GM21526 (cell line): Measurements from ENCODE around the gene ANKK1.

Experiments
- ATAC-seq: cut with Tn5 transposase; IDR thresholded peaks from one replicate; pipeline ENCODE4 v1.9.1; 2021; ENCODE audit warnings: moderate library complexity; ENCODE audit not compliant: unreplicated experiment, low FRiP score

The ANKK1 gene

DNA sequence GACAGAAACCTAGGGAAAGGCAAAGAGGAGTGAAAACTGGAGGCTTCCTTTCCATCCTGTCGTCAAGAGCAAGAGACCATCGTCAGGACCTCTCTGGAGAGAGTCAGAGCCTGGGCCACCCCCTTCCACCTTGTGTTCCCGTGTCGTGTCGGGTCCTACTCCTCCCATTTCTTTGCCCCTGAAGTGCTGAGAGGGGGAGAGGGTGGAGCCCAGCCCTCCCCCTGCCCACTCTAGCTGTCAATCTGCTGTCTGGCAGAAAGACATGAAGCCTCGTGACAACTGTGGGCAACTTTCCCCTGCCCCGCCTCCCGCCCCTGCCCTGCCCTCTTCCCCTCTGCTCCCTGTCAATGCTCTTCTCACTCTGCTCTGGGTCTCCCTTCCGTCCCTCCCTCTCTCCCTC, 20.6 kb downstream of the ANKK1 start:
- no peak for ATAC-seq

DNA sequence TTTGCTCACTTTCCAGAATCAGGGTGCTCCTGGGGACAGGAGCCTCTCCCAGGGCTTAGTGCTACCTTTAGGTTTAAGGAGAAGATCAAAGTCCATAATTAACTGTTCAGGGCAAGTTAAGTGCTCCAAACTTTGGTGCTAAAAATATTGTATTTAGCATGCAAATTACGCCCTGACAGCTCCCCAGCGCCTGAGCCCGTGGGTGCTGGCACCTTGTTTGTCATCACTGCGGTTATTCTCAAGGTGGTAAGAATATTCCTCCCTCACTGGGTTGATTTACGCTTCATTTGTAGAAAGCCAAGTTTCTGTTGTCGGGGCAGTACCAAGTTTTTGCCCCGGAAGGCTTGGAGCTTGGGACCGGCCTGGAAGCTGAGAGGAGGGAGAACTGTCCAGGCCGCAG, 21.3 kb downstream of the ANKK1 start:
- ATAC-seq: no peak

DNA sequence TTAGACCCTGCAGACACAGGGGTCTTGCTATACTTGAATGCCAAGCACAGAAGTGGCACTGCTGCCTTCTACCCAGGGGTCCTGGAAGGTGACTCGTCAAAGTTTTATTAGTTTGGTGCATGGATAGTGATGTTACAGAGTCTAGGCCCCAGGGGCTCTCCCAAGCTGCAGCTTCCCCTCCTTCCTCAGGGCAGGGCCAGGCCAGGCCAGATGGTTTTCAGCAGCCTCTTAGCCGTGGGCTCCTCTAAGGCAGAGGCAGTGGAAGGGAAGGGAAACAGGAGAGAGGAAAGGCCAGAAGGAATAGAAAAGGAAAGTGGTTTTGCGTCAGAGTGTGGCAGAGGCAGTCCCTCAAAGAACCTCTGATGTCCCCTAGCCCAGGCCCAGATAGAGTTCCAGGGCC, 21.9 kb downstream of the ANKK1 start:
- no peak for ATAC-seq

DNA sequence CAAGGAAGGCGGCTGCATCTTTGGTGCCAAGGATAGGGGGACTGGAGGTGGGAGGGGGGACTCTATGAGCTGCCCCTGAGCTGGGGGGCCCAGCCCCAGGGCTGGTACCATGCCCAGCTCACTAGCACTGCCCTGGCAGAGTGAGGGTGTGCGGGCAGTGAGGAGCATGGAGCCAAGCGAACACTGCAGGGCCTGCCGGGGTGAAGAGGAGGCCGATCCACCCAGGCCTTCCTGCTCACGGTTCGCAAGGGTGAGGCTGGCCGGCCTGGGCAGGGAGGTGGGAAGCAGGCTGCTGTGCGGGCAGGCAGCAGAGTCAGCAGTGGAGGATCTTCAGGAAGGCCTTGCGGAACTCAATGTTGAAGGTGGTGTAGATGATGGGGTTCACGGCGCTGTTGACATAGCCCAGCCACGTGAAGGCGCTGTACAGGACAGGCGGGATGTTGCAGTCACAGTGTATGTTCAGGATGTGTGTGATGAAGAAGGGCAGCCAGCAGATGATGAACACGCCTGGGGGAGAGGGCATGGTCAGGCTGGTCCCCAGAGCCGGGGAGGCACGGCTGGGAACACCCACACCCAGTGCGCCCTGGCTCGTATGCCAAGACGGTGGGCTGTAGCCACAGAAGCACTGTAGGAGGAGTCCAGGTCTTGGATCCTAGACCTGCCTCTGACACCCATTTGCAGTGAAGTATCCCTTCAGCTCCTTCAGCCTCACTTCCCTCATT, 23.0 kb downstream of the ANKK1 start:
- no peak for ATAC-seq

DNA sequence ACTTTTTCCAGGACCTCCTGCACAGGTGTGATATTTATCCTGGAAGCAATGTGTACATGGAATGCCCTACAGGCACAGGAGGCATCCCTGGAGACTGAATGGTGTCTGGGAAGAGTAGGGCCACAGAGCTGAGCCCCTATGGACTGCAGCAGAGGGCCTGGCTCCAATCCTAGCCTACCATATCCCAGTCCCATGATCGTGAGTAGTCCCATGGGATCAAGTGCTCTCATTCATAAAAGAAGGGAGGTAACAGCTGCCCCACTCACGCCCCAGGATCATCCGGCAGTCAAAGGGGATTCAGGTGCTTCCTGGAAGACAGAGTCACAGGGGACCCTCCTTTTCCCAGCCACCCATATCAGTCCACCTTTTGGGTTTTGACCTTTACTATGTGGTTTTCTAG, 24.0 kb downstream of the ANKK1 start:
- no peak for ATAC-seq

DNA sequence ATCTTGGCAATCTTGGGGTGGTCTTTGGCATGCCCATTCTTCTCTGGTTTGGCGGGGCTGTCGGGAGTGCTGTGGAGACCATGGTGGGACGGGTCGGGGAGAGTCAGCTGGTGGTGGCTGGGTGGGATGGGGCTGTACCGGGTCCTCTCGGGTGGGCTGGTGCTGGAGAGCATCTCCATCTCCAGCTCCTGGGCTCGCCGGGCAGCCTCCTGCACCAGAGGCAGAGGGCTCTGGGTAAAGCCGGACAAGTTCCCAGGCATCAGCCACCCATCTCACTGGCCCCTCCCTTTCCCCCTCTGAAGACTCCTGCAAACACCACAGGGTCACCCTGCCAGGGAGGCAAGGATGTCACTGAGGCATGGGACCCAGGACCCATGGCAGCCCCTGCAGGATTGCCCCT, 25.1 kb downstream of the ANKK1 start:
- ATAC-seq: no peak

DNA sequence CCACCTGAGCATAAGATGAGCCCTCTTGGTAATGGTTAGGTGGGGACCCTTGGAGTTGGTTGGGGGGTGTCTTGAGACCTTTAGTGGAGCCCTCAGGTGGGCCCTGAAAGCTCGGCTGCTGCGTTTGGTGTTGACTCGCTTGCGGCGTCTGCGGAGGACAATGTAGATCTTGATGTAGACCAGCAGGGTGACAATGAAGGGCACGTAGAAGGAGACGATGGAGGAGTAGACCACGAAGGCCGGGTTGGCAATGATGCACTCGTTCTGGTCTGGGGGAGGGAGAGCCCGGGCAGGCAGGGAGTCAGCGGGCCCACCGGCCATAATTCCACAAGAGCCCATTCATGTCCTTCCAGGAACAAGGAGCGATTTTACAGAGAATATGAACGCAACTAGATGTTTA, 27.8 kb downstream of the ANKK1 start:
- no peak for ATAC-seq

DNA sequence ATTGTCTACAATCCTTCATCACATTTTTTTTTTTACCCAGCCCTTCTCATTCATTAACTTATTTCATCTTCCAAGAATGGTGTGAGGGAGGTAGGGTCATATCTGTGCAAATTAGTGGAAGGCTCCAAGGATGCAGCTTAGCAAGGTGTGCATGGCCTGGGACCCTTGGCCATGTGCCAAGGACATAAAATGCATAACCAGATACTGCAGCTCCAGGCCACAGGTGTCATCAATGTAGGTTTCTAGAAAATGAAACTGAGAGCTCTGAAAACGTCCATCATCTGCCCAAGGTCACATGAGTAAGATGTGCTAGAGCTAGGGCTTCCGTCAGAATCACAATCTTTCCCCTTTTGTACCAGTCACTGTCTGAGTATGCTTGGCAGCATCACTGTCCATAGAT, 29.8 kb downstream of the ANKK1 start:
- ATAC-seq: peak; percentile 90

DNA sequence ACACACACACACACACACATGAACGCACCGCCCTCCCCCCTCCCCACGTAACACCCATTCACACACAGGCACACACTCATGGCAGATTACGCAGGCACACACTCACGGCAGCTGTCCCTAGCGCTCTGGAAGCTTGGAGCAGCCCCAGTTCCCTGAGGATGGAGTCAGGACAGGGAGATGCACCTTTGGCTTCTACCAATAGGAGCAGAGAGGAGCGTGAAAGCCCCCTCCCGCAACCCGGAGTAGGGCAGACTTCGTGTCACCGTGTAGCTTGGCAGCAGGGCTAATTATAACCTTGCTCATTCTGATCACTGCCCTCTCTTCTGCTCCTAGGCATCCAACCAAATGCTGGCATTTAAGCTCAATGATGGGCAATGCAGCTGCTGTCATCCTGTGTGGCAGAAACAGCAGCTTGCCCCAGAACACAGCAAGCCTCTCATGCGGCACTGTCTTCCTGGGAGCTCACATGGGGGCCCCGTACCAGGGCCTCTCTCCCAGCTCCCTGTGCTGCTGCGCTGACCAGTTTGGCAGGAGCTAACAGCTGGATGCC, 31.9 kb downstream of the ANKK1 start:
- ATAC-seq: no peak

DNA sequence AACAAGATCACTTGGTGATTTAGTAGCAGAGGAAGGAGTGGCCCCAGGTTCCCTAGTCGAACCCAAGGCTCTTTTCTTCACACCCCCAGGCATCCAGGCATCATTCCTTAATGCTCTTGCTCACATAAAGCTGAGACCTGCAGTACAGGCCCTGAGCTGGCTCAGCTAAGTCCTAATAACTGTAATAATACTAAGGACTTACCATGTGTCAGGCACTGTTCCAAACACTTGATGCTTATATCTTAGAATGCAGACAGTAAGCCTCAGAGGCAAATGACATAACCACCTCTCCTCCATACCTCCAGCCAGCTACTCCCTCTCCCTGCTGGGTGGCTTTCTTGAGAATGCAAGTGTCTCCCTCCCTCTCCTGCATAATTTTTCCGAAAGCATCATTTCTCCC, 33.2 kb downstream of the ANKK1 start:
- no peak for ATAC-seq

DNA sequence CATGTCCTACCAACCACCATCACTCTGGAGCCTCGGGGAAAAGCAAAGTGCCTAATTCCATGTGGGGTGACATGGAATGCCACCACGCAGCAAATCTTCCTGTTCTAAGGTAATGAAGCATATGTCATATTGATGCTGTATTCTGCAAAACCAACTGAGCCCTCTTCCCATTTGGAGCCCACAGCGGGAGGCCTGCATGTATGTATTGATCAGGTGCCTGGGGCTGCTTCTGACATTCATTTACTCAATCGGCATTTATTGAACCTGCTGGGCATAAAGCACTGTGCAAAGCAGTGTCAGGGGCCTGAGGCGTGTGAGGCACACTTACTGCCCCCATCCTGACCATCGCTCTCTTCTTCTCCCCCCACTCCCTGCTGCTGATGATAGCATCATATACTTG, 39.1 kb downstream of the ANKK1 start:
- no peak for ATAC-seq

DNA sequence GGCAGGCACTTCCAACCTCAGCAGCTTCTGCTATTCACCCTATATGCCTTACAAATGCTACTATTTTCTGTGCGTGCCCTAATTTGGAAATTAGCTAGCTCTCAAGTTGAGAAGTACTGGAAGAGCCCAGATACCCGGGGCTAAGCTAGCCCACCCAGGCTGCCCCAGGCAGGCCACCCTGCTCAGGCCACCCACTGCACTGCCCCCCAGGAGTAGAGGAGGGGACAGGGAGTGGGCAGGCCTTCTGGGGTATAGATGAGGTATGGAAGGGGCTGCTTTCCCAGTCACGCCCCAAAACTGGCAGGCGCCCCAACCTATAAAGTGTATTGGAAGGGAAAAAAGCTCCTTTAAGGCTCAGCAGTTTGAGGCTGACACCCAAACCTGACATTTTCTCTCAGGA, 44.2 kb downstream of the ANKK1 start:
- no peak for ATAC-seq

DNA sequence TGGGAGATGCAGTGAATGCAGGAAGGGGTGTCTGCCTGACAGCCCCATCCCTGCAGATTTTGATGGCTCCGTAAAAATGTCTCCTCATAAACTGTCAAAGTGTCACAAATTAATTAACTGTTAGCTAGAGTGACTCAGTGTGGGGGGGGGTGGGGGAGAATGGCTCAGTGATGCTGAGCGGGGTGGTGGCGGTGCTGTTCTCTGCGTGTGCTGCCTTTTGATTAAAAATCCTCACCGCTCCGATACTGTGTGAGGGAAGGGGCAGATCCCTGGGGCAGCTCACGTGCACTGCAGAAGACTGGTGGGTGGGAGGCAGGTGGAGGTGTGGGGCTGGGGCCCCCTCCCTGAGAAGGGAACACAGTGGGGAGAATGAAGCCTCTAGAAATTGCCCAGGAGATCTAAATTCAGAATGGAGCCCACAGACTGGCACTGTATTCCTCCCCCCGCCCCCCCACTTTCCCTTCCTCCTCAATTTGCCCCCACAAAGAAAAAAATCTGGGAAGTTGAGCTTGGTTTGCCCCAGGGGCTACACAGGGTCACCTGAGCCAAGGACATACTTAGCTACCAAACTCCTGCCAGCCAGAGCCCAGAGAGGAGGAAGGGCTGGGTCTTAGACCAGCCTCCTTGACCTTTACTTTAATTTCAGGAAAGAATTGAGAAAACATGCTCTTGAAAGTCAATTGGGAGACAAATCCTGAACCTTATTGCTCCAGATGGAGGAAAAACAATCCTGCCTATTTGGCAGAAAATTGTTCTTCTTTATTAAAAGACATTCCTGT, 47.8 kb downstream of the ANKK1 start:
- ATAC-seq: no peak

DNA sequence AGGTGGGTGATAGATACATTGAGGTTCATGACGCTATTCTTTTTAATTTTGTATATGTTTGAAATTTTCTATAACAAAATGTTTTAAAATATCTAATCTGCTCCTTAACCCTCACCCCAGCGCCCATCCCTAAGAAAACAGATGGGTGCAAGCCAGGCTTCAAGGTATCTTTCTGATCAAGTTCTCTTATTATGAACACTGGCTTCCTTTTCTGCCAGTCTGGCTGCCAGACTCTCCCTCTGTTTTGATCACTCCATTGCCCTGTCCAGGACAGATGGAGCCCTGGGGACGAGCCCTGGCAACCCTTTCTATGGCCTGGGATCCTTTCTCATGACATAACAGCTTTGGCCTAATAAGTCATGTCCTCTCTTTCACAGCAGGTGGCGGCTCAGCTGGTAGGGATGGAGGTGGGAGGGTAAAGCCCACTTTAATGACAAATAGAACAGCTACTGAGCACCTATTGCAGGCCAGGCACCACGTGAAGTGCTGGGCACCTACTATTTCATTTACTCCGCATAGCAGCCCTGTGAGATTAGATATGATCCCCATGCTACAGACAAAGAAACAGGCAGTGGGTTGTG, 49.2 kb downstream of the ANKK1 start:
- no peak for ATAC-seq

DNA sequence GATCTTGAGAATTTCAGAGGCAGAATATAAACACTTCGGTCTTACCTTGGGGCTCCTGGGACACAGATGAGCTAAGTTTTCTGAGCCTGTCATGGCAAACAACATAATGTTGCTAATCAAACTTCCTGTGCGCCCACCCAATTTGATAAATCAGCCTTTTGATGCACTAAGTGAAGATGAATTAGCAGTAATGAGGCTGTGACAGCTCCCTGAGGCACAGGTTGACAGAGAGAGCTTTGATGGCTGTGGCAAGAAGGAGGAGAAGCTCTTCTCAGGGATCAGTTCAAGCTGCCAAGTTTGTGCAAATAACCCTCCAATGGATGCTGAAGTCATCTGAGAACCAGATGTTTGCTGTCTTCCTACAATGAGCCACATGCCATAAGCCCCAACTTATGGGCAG, 53.2 kb downstream of the ANKK1 start:
- ATAC-seq: no peak

DNA sequence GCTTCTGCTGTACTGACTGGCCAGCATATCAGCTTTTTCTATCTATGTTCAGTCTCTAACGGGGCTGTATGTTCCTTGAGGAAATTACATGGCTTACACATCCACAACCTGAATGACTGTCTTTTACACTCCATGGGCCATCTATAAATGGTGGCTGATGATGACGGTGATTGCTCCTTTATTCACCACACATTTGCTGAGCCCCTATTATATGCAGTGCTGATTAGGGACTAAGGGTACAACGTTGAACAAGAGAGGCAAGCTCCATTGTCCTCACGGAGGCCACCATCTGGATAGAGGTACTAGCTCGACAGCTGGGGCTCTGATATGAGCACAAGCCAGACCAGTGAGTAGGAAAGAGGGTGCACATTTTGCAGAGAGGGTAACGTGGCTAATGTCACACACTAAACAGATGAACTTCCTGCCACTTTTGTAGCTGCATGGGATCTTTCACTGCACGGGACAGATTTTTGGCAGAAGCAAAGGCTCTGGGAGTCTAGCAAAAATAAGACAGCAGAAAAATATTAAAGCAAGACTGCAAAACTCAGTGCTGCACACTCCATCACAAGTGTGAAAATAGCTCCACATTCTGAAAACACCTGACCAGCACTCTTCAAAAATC, 57.0 kb downstream of the ANKK1 start:
- ATAC-seq: no peak

DNA sequence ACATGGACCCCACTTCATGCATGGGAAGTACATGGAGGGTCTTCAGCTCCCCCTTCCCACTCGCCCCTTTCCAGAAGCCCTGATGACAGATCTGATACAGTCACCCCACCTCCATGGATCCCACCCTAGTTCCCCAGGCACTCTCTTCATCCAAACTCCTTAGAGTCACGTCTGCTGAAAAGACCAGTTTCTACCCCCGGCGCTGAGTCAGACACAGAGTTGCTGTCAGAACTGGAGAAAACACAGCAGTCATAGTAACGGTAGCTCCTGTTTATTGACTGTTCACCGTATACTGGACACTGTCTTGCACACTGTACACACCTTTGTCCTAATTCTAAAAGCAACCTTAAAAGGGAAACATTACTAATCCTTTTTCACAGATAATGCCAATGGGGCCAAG, 58.5 kb downstream of the ANKK1 start:
- ATAC-seq: peak; percentile 82

DNA sequence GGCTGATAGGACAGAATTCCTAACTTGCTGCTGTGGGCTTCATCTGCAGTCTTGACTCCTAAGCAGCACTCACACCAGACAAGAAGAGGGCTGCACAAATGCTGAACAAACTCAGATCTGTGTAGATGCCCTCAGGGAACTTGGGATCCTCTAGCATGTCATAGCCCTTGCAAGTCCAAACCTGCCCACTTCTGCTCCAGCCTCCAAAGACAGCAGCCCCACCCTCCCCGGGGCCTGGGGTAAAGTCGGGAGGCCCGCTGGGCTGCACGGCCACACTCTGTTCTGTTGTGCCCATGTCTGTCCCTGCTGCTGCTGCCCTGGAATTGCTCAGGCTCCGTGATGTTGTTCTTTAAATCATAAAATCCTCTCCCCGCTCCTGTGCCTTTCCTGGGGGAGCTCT, 59.4 kb downstream of the ANKK1 start:
- no peak for ATAC-seq

DNA sequence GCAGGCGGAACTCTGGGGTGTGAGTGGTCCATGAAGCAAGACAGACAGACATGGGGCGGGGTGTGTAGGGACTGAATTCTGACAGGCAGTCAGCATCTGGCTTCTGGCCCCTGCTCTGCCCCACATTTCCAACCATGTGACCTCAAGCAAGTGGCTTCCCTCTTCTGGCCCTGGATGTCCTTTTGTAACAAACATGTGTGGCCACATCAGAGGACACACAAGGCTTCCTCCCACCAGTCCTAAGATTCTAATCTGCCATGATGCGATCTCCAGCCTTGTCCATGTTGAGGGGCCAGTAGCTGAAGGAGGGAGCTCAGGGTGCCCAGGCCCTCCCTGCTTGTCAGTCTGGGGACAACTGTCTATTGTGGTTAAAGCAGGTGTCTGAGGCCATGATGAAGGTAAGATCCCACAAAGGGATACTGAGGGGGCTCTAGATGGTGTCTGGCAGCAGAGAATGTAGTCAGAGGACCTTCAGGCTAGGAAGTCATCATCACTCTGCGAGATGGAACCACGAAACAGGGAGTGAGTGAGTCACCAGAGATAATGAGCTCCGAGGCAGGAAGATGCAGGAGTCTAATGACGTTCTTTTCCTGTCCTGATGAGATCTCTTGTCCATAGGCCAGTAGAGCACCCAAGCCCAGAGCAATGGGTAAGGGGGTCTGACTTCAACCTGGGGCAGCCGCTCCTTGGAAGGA, 60.2 kb downstream of the ANKK1 start:
- ATAC-seq: no peak

DNA sequence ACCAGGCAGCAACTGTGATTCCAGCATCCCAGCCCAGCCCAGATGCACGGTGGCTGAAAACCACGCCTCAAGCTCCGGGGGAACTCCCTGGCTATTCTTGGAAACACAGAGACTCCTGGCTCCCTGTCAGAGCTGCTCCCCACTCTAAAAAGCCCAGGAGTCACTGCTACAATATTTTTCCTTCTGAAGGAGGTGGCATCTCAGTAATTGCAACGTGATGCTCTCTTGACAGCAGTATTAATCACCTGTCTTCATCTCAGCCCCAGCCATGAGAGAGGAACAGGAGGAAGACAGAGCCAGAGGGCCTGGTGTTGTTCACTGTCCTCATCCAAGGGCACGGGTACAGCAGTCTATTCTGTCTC, 60.7 kb downstream of the ANKK1 start:
- no peak for ATAC-seq

DNA sequence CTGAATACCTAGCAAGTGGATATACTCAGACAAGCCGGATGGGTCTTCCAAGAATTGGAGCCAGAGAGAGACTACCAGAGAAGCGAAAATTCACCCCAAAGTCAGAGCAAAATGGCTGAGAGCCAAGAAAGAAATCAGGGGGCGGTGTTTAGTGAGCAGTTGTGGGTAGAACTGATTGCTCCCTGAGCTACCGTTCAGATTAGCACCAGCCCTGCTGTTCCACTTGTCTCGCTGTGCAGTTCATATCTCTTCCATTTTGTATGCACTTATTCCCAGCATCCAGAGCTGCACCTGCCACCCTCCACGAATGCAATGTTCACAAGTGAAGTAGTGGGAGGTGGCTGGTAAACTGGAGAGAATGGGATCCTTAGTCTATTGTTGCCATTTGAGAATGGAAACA, 62.2 kb downstream of the ANKK1 start:
- no peak for ATAC-seq
